K562 (cell line): ENCODE results near the gene REM2. TPM values are rescaled to one million over a fixed set of nuclear protein-coding genes. Genes with fewer than 3 reads are reported as not detected.

Experiments used
- EGR1 ChIP-seq: fragments of 450-650 bp; conservative IDR thresholded peaks from 2 replicates; pipeline ENCODE4 v1.6.1; 2017; ENCODE audit warnings: mild to moderate bottlenecking
- ELF4 ChIP-seq: fragments of 450-650 bp; formaldehyde crosslinking; IDR thresholded peaks from 2 replicates; pipeline ENCODE4 v1.4.0; 2022; ENCODE audit warnings: missing genetic modification characterization
- POLR3G ChIP-seq: IDR thresholded peaks from 2 replicates; pipeline ENCODE4 v1.6.1; 2011; ENCODE audit not compliant: insufficient read length, insufficient replicate concordance; ENCODE audit errors: extremely low read depth
- TEAD1 ChIP-seq, 2 experiments: fragments of 450-650 bp in 1 of 2; sonication (generic) in 1 of 2; formaldehyde crosslinking; IDR thresholded peaks; 2 replicates each; pipeline versions ENCODE4 v1.4.0 to v1.8.0; 2020 to 2022; ENCODE audit warnings: mild to moderate bottlenecking in 2 of 2, missing genetic modification reagents in 1 of 2
- ZFX ChIP-seq: sonication (generic); formaldehyde crosslinking; IDR thresholded peaks from 2 replicates; pipeline ENCODE4 v1.8.0; 2022; ENCODE audit warnings: mild to moderate bottlenecking, missing genetic modification reagents, moderate library complexity
- ZSCAN29 ChIP-seq: fragments of 450-650 bp; IDR thresholded peaks from 2 replicates; pipeline ENCODE4 v1.6.1; 2017
- polyA plus RNA-seq, 8 experiments: library from polyadenylated mRNA; depleted of rRNA in 4 of 8; stranded (reverse) in 5 of 8; unstranded in 3 of 8; fragments of >200 nt; fragmentation: Nextera tagmentation in 2 of 8; fragmentation: Illumina TruSeq in 1 of 8; extraction: Ambion mirVana in 2 of 8; extraction: Trizol in 1 of 8; gene quantifications; 2 replicates each; pipeline versions ENCODE4 v1.2.1 to v1.2.3, GENCODE V29; 2011 to 2014; ENCODE audit warnings: inconsistent platforms in 1 of 8, missing spikeins in 1 of 8
- total RNA-seq, 7 experiments: library from RNA; depleted of rRNA in 6 of 7; stranded (reverse); fragments of >200 nt in 6 of 7; fragmentation: Illumina TruSeq in 2 of 7; extraction: Trizol in 2 of 7; gene quantifications; 2 replicates each; pipeline versions ENCODE4 v1.2.1 to v1.2.3, GENCODE V29; 2011 to 2021; ENCODE audit warnings: low replicate concordance in 1 of 7
- TF ChIP-seq, protein P1 (sequence below): IDR thresholded peaks from 2 replicates; pipeline ENCODE4 v1.6.1; 2014; ENCODE audit warnings: antibody characterized with exemption
- TF ChIP-seq, protein P2 (sequence below): fragments of 250-450 bp; sonication (Bioruptor Pico); IDR thresholded peaks from 2 replicates; pipeline ENCODE4 v1.5.0; 2021
- TF ChIP-seq, protein P3 (sequence below): fragments of 250-450 bp; sonication (Bioruptor Pico); IDR thresholded peaks from 2 replicates; pipeline ENCODE4 v1.5.0; 2021; ENCODE audit warnings: mild to moderate bottlenecking, moderate library complexity
- TF ChIP-seq, protein P4 (sequence below): IDR thresholded peaks from 2 replicates; pipeline ENCODE4 v1.6.1; 2016; ENCODE audit warnings: missing genetic modification characterization, missing compliant biosample characterization

The REM2 gene
- total and polyA plus RNA-seq, 9 of the 15 experiments (the other 6 are each of a cell fraction or from before 2014, with no cell fraction given) = 0.18 to 1.0 (median 0.38) TPM

DNA sequence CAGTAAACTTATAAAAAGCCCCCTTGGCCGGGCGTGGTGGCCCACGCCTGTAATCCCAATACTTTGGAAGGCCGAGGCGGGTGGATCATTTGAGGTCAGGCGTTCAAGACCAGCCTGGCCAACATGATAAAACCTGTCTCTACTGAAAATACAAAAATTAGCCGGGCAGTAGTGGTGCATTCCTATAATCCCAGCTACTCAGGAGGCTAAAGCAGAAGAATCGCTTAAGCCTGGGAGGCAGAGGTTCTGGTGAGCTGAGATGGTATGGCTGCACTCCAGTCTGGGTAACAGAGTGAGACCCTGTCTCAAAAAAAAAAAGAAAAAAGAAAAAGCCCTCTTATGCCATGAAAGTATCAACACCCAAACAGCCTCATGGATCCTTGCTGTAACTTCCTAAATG lies 42.5 kb downstream of the REM2 start (continued):
- TF ChIP-seq, protein P1, sequence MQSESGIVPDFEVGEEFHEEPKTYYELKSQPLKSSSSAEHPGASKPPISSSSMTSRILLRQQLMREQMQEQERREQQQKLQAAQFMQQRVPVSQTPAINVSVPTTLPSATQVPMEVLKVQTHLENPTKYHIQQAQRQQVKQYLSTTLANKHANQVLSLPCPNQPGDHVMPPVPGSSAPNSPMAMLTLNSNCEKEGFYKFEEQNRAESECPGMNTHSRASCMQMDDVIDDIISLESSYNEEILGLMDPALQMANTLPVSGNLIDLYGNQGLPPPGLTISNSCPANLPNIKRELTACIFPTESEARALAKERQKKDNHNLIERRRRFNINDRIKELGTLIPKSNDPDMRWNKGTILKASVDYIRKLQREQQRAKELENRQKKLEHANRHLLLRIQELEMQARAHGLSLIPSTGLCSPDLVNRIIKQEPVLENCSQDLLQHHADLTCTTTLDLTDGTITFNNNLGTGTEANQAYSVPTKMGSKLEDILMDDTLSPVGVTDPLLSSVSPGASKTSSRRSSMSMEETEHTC = no peak
- TF ChIP-seq ZSCAN29 = no peak
- TF ChIP-seq POLR3G = no peak
- TF ChIP-seq, protein P2, sequence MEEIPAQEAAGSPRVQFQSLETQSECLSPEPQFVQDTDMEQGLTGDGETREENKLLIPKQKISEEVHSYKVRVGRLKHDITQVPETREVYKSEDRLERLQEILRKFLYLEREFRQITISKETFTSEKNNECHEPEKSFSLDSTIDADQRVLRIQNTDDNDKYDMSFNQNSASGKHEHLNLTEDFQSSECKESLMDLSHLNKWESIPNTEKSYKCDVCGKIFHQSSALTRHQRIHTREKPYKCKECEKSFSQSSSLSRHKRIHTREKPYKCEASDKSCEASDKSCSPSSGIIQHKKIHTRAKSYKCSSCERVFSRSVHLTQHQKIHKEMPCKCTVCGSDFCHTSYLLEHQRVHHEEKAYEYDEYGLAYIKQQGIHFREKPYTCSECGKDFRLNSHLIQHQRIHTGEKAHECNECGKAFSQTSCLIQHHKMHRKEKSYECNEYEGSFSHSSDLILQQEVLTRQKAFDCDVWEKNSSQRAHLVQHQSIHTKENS (CRISPR knock-in tag) = no peak
- no peak for TF ChIP-seq ZFX
- TF ChIP-seq, protein P3, sequence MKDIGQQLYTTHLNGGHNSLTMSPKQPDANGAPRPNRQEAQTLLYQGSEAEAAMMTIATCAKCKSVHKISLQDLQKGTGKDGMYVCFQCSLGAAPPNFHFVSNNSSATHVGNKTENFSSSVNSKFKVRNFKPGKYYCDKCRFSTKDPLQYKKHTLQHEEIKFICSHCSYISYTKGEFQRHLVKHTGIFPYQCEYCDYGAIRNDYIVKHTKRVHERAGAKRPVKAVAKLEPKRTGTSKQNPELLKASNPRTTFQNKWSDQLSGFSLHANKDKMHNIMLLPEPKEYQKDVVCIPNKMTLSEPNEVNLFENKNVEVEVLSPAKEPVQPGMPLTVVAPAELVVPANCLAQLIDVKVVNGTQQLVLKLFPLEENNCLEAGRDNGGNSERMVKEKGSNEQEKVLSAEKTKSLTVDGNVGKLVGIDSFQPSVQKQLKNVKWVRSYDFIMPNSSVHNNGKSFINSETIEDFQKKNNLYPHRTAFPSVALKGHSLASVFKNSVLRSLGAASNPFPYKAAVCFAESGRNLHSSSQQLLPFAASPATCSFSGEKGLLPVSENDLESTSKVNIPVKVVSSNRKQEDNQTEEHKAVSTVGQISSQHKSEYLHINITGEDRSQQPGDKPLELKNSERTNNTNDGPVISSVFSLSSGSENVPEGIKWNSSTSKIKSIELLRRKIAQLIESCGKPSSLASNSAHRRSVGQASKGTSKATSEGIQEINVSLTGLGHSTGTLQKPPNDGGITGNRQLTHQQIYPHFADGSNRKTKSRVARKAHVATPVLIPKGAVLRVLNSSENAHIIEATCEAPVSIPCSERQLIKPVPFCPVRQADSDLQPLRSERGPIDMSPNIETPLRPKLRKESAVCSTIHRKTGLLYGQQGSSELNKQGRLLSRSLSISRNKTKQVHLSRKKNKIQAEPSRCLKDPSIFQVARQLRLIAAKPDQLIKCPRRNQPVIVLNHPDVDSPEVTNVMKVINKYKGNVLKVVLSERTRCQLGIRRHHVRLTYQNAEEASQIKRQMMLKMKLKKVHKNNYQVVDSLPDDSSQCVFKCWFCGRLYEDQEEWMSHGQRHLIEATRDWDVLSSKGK (CRISPR knock-in tag) = no peak
- TF ChIP-seq, protein P4, sequence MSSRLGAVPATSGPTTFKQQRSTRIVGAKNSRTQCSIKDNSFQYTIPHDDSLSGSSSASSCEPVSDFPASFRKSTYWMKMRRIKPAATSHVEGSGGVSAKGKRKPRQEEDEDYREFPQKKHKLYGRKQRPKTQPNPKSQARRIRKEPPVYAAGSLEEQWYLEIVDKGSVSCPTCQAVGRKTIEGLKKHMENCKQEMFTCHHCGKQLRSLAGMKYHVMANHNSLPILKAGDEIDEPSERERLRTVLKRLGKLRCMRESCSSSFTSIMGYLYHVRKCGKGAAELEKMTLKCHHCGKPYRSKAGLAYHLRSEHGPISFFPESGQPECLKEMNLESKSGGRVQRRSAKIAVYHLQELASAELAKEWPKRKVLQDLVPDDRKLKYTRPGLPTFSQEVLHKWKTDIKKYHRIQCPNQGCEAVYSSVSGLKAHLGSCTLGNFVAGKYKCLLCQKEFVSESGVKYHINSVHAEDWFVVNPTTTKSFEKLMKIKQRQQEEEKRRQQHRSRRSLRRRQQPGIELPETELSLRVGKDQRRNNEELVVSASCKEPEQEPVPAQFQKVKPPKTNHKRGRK (tag) = no peak
- no peak for TF ChIP-seq ELF4 (CRISPR knock-in tag)
- no peak for TF ChIP-seq EGR1
- TF ChIP-seq TEAD1 (CRISPR knock-in tag; IDR thresholded peaks at IDR 0.05) = no peak
